GM10266 (cell line): ENCODE results near the gene PLEKHA6.

Experiments used
- DNase-seq: peaks from one replicate; pipeline ENCODE4 v3.0.0; 2012; ENCODE audit errors: extremely low spot score
- CTCF ChIP-seq: IDR thresholded peaks from 2 replicates; pipeline ENCODE4 v1.5.1; 2012; ENCODE audit warnings: mild to moderate bottlenecking, low read depth; ENCODE audit not compliant: control insufficient read depth, insufficient read depth; ENCODE audit errors: missing control alignments

PLEKHA6 gene

GRCh38 chr1:204250428-204251030, 109.2 kb downstream of the PLEKHA6 start:
- DNase-seq = no peak
- no peak for TF ChIP-seq CTCF

GRCh38 chr1:204249736-204250427, 109.8 kb downstream of the PLEKHA6 start:
- TF ChIP-seq CTCF = no peak
- no peak for DNase-seq

- no peak for TF ChIP-seq CTCF
- no peak for DNase-seq
Observed at GRCh38 chr1:204248954-204249353, 110.8 kb downstream of the PLEKHA6 start.

GRCh38 chr1:204246876-204247275, 112.9 kb downstream of the PLEKHA6 start:
- DNase-seq = no peak
- no peak for TF ChIP-seq CTCF

- TF ChIP-seq CTCF = no peak
- DNase-seq = no peak
Observed at GRCh38 chr1:204242920-204243319, 116.8 kb downstream of the PLEKHA6 start.

GRCh38 chr1:204241914-204242313, 117.8 kb downstream of the PLEKHA6 start:
- TF ChIP-seq CTCF = no peak
- DNase-seq = no peak

GRCh38 chr1:204241050-204241449, 118.7 kb downstream of the PLEKHA6 start:
- TF ChIP-seq CTCF = no peak
- DNase-seq = no peak
